SJCRH30 (cell line): ENCODE data around the gene DPEP3. TPM values are rescaled to one million over a fixed set of nuclear protein-coding genes. Genes with fewer than 3 reads are reported as not detected.
"Not testable (repeated sequence)": the region's sequence is repeated elsewhere in the genome, so short reads cannot be mapped to it uniquely, and the experiment has no call there.

ENCODE experiments used
- DNase-seq, 2 experiments: peaks; one replicate each; pipeline ENCODE4 v3.0.0-alpha.2; 2015 to 2020
- H3K27ac ChIP-seq: fragments of 250-450 bp; sonication (Bioruptor Pico); 2 replicates; pipeline ENCODE4 v1.5.1; 2020; ENCODE audit warnings: mild to moderate bottlenecking, moderate library complexity
- H3K27me3 ChIP-seq: fragments of 250-450 bp; sonication (Bioruptor Pico); 2 replicates; pipeline ENCODE4 v1.5.1; 2020; ENCODE audit warnings: mild to moderate bottlenecking, moderate library complexity
- H3K36me3 ChIP-seq: fragments of 250-450 bp; sonication (Bioruptor Pico); 2 replicates; pipeline ENCODE4 v1.5.1; 2020; ENCODE audit warnings: mild to moderate bottlenecking, moderate library complexity
- H3K4me1 ChIP-seq: fragments of 250-450 bp; sonication (Bioruptor Pico); 2 replicates; pipeline ENCODE4 v1.5.1; 2020; ENCODE audit warnings: mild to moderate bottlenecking, moderate library complexity
- H3K4me3 ChIP-seq: fragments of 250-450 bp; sonication (Bioruptor Pico); 2 replicates; pipeline ENCODE4 v1.5.1; 2020; ENCODE audit warnings: mild to moderate bottlenecking, moderate library complexity
- H3K9me3 ChIP-seq: fragments of 250-450 bp; sonication (Bioruptor Pico); replicated peaks from 2 replicates; pipeline ENCODE4 v1.5.1; 2020; ENCODE audit warnings: mild to moderate bottlenecking, moderate library complexity
- total RNA-seq: library from RNA; depleted of rRNA; stranded (reverse); fragments of >200 nt; shearing (Covaris generic); gene quantifications from 2 replicates; pipeline ENCODE4 v1.2.3, GENCODE V29; 2014

Gene DPEP3
- total RNA-seq, 1 experiment from 2014 or later: not detected

GRCh38 chr16:67982011-67982696, 1.9 kb upstream of the DPEP3 start:
- no peak for DNase-seq
- H3K27me3 ChIP-seq: no peaks in the 10 kb centered on the region
- no peak overlapping the region for H3K27ac ChIP-seq
- H3K36me3 ChIP-seq: no peaks in the 10 kb centered on the region
- no peaks in the 10 kb centered on the region for H3K9me3 ChIP-seq
- no peaks in the 10 kb centered on the region for H3K4me1 ChIP-seq
- H3K4me3 ChIP-seq: no peak overlapping the region

- no peaks in the 10 kb centered on the region for H3K27me3 ChIP-seq
- H3K4me3 ChIP-seq: no peak overlapping the region
- H3K9me3 ChIP-seq: no peaks in the 10 kb centered on the region
- DNase-seq: no peak
- H3K4me1 ChIP-seq: no peaks in the 10 kb centered on the region
- no peak overlapping the region for H3K27ac ChIP-seq
- no peaks in the 10 kb centered on the region for H3K36me3 ChIP-seq
Observed at GRCh38 chr16:67977469-67978227, 2.7 kb downstream of the DPEP3 start.

- Histone ChIP-seq H3K4me1 (no peaks in the 10 kb centered on the region), H3K4me3 (no peak overlapping the region), H3K27ac (no peak overlapping the region), H3K27me3 (no peaks in the 10 kb centered on the region), H3K36me3 (no peaks in the 10 kb centered on the region), H3K9me3 (no peaks in the 10 kb centered on the region)
- DNase-seq: no peak
Observed at GRCh38 chr16:67977005-67977404, 3.3 kb downstream of the DPEP3 start.

GRCh38 chr16:67976205-67976604, 4.1 kb downstream of the DPEP3 start:
- Histone ChIP-seq H3K4me1 (no peaks in the 10 kb centered on the region), H3K4me3 (no peak overlapping the region), H3K27me3 (no peaks in the 10 kb centered on the region), H3K36me3 (no peaks in the 10 kb centered on the region), H3K27ac (no peak overlapping the region), H3K9me3 (no peaks in the 10 kb centered on the region)
- DNase-seq: no peak

- Histone ChIP-seq H3K36me3 (no peaks in the 10 kb centered on the region), H3K4me3 (no peak overlapping the region), H3K27ac (no peak overlapping the region), H3K4me1 (no peaks in the 10 kb centered on the region), H3K27me3 (no peaks in the 10 kb centered on the region), H3K9me3 (no peaks in the 10 kb centered on the region)
- no peak for DNase-seq
Observed at GRCh38 chr16:67975321-67976105, 4.8 kb downstream of the DPEP3 start.

GRCh38 chr16:67972285-67972684, 8.0 kb downstream of the DPEP3 start:
- H3K27me3 ChIP-seq, H3K9me3 ChIP-seq, DNase-seq, H3K4me3 ChIP-seq, H3K27ac ChIP-seq, H3K36me3 ChIP-seq, H3K4me1 ChIP-seq: not testable (repeated sequence)

- H3K36me3 ChIP-seq: no peaks in the 10 kb centered on the region
- no peak overlapping the region for H3K4me3 ChIP-seq
- no peaks in the 10 kb centered on the region for H3K9me3 ChIP-seq
- no peak overlapping the region for H3K27ac ChIP-seq
- no peaks in the 10 kb centered on the region for H3K27me3 ChIP-seq
- DNase-seq: no peak
- H3K4me1 ChIP-seq: peaks cover 11% of the 10 kb centered on the region
Observed at GRCh38 chr16:67971111-67971510, 9.2 kb downstream of the DPEP3 start.

- DNase-seq: no peak
- no peaks in the 10 kb centered on the region for H3K9me3 ChIP-seq
- peak overlapping the region; percentile 82 for H3K4me3 ChIP-seq
- H3K27ac ChIP-seq: no peak overlapping the region
- no peaks in the 10 kb centered on the region for H3K27me3 ChIP-seq
- no peaks in the 10 kb centered on the region for H3K36me3 ChIP-seq
- H3K4me1 ChIP-seq: peaks cover 17% of the 10 kb centered on the region
Observed at GRCh38 chr16:67969254-67970039, 10.9 kb downstream of the DPEP3 start.

- peak; percentile 81 to 82 for DNase-seq
- Histone ChIP-seq H3K9me3 (no peaks in the 10 kb centered on the region), H3K27me3 (no peaks in the 10 kb centered on the region), H3K36me3 (no peaks in the 10 kb centered on the region), H3K27ac (peak within 1 kb of the TSS; percentile 78), H3K4me1 (peaks cover 17% of the 10 kb centered on the region), H3K4me3 (peak within 1 kb of the TSS; percentile 82)
Observed at GRCh38 chr16:67968400-67969253, 11.7 kb downstream of the DPEP3 start, which contains the start of gene SLC12A4. Gene SLC12A4, minus strand, starts transcription at chr16:67968637. Its CDS starts 84 bp downstream, at chr16:67968553.

- Histone ChIP-seq H3K27ac (peak overlapping the region; percentile 78), H3K4me1 (peaks cover 17% of the 10 kb centered on the region), H3K9me3 (no peaks in the 10 kb centered on the region), H3K27me3 (no peaks in the 10 kb centered on the region), H3K4me3 (peak overlapping the region; percentile 82), H3K36me3 (no peaks in the 10 kb centered on the region)
- peak; percentile 26 to 39 for DNase-seq
Observed at GRCh38 chr16:67967958-67968399, 12.3 kb downstream of the DPEP3 start.

GRCh38 chr16:67967183-67967957, 12.9 kb downstream of the DPEP3 start:
- Histone ChIP-seq H3K4me1 (peaks cover 17% of the 10 kb centered on the region), H3K4me3 (peak overlapping the region; percentile 82), H3K9me3 (no peaks in the 10 kb centered on the region), H3K36me3 (no peaks in the 10 kb centered on the region; the same call in 1 of the 2 replicates), H3K27ac (peak overlapping the region; percentile 78), H3K27me3 (no peaks in the 10 kb centered on the region)
- no peak for DNase-seq

GRCh38 chr16:67966549-67967182, 13.6 kb downstream of the DPEP3 start:
- Histone ChIP-seq H3K36me3 (no peaks in the 10 kb centered on the region; the same call in 1 of the 2 replicates), H3K4me1 (peaks cover 17% of the 10 kb centered on the region), H3K9me3 (no peaks in the 10 kb centered on the region), H3K27ac (peak overlapping the region; percentile 78), H3K4me3 (peak overlapping the region; percentile 82), H3K27me3 (no peaks in the 10 kb centered on the region)
- peak; percentile 25 to 40 for DNase-seq
